Gastroesophageal sphincter (tissue), 4 donors: ENCODE data around the gene ZNF711. TPM values are rescaled to one million over a fixed set of nuclear protein-coding genes. Genes with fewer than 3 reads are reported as not detected.

Experiments
- ATAC-seq: fragments of 150-250 bp; one replicate; pipeline ENCODE4 v1.9.1; 2016; ENCODE audit warnings: mild to moderate bottlenecking, moderate library complexity
- H3K27ac ChIP-seq, 4 donors: fragments of 200-600 bp; sonication (generic) in 3 of 4; 1 replicate in 3 of 4; 2 replicates in 1 of 4; pipeline ENCODE4 v1.5.1; 2016 to 2019
- H3K27me3 ChIP-seq: fragments of 200-600 bp; sonication (generic); one replicate; pipeline ENCODE4 v1.5.1; 2019
- H3K36me3 ChIP-seq, 2 donors: fragments of 200-600 bp; sonication (generic); one replicate each; pipeline ENCODE4 v1.5.1; 2019; ENCODE audit warnings: control low read depth in 1 of 2
- H3K4me1 ChIP-seq, 3 donors: fragments of 200-600 bp; sonication (generic); 1 replicate in 2 of 3; 2 replicates in 1 of 3; pipeline ENCODE4 v1.5.1; 2016 to 2019; ENCODE audit warnings: control low read depth in 2 of 3
- H3K4me3 ChIP-seq, 2 donors: fragments of 200-600 bp; sonication (generic); one replicate each; pipeline ENCODE4 v1.5.1; 2019; ENCODE audit warnings: mild to moderate bottlenecking in 1 of 2, moderate library complexity in 1 of 2
- H3K9me3 ChIP-seq, 3 donors: fragments of 200-600 bp; sonication (generic); one replicate each; pipeline ENCODE4 v1.5.1; 2017 to 2019; ENCODE audit warnings: control low read depth in 2 of 3
- EP300 ChIP-seq: sonication (generic); formaldehyde crosslinking; IDR thresholded peaks from one replicate; pipeline ENCODE4 v1.6.1; 2017; ENCODE audit warnings: antibody characterized with exemption, mild to moderate bottlenecking
- POLR2A ChIP-seq, 2 donors: fragments of 450-650 bp; IDR thresholded peaks; one replicate each; pipeline ENCODE4 v1.6.1; 2017; ENCODE audit warnings: antibody characterized with exemption in 2 of 2, mild to moderate bottlenecking in 2 of 2, moderate library complexity in 1 of 2
- POLR2AphosphoS5 ChIP-seq: sonication (generic); formaldehyde crosslinking; IDR thresholded peaks from one replicate; pipeline ENCODE4 v1.6.1; 2017; ENCODE audit warnings: antibody characterized with exemption
- WGBS, 2 donors: methylation state at CpG; one replicate each; pipeline ENCODE4 v1.1.5; 2018; ENCODE audit warnings: low coverage in 1 of 2; 5-methylcytosine and 5-hydroxymethylcytosine counted together
- total RNA-seq, 4 donors: library from RNA; depleted of rRNA; stranded (reverse); fragments of >200 nt; gene quantifications; one replicate each; pipeline ENCODE4 v1.1.0, GENCODE V29; 2016
- TF ChIP-seq, protein P1 (sequence below), 4 experiments: fragments of 200-600 bp in 2 of 4; fragments of 450-650 bp in 2 of 4; sonication (generic) in 1 of 4; IDR thresholded peaks; one replicate each; pipeline ENCODE4 v1.5.1; 2017 to 2019; ENCODE audit warnings: antibody characterized with exemption in 4 of 4, mild to moderate bottlenecking in 2 of 4, moderate library complexity in 2 of 4

ZNF711 gene
- 1 to 10 TPM in 3 of 4 donors, under 1 TPM in 1; 0.96 to 1.9 (median 1.1) TPM for total RNA-seq

DNA sequence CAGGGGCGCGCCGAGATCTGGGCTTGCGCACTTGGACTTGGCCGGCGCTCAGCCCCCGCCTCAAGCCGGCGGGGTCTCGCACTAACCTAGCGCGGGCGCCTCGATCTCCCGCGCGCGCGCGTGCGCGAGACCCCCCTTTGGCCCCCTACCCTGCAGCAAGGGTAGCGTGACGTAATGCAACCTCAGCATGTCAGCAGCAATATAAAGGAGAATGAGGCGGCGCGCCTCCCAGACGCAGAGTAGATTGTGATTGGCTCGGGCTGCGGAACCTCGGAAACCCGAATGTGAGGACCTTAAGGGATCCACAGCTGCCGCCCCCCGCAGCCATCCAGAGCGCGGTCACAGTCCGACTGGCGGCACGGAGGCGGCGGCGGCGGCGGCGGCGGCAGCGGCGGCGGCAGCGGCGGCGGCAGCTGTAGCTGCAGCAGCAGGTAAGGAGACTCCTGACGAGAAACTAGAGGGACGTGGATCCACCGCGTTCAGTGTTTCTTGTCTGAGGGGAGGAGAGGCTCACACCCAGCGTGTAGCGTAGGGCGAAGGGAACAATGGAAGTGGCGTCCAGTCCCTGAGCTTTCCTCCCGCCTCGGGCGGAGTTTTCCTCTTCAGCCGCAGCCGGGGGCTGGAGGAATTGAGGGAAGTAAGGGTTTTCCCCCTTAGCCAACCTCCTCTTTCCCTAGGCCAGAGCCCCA, at the start of gene ZNF711, which contains the start of gene SATL1:
Gene ZNF711 (plus strand): TSS at position 231 of the 689 bp plus-strand sequence. CDS start 3,582 bp downstream, outside the sequence.
Gene SATL1 (minus strand): TSS at position 19 of the 689 bp plus-strand sequence. CDS start 134,811 bp downstream, outside the sequence.
- no CpG with 5 or more reads among the region's 65 CpGs for whole genome bisulfite sequencing, 2 donors
- no peak for TF ChIP-seq POLR2A (IDR thresholded peaks at IDR 0.05)
- TF ChIP-seq EP300, result no peak
- TF ChIP-seq, protein P1, sequence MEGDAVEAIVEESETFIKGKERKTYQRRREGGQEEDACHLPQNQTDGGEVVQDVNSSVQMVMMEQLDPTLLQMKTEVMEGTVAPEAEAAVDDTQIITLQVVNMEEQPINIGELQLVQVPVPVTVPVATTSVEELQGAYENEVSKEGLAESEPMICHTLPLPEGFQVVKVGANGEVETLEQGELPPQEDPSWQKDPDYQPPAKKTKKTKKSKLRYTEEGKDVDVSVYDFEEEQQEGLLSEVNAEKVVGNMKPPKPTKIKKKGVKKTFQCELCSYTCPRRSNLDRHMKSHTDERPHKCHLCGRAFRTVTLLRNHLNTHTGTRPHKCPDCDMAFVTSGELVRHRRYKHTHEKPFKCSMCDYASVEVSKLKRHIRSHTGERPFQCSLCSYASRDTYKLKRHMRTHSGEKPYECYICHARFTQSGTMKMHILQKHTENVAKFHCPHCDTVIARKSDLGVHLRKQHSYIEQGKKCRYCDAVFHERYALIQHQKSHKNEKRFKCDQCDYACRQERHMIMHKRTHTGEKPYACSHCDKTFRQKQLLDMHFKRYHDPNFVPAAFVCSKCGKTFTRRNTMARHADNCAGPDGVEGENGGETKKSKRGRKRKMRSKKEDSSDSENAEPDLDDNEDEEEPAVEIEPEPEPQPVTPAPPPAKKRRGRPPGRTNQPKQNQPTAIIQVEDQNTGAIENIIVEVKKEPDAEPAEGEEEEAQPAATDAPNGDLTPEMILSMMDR (IDR thresholded peaks at IDR 0.05), result no peak
- TF ChIP-seq POLR2AphosphoS5, result no peak
- ATAC-seq, result peak; percentile 70
- Histone ChIP-seq H3K27ac (peak within 1 kb of the TSS in 2 of 4 donors; percentile 42 to 47), H3K27me3 (no peaks in the 10 kb centered on the region), H3K4me3 (peak within 1 kb of the TSS; percentile 36 to 57), H3K9me3 (no peaks in the 10 kb centered on the region), H3K4me1 (no peaks in the 10 kb centered on the region), H3K36me3 (no peaks in the 10 kb centered on the region)

DNA sequence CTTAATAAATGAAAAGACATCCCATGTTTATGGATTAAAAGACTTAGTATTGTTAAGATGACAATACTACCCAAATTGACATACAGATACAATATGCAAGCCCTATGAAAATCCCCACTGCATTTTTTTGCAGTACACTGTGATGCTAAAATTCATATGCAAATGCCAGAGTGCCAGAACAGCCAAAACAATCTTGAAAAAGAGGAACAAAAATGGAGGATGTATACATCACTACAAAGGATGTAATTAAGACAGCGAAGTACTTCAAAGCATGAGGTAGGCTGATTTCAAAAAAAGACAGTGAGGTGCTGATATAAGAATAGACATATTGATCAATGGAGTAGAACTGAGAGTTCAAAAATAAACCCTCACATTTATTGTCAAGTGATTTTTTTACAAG, 47.5 kb upstream of the ZNF711 start:
- Histone ChIP-seq H3K9me3 (no peaks in the 10 kb centered on the region), H3K36me3 (no peaks in the 10 kb centered on the region), H3K27ac (no peak overlapping the region), H3K4me1 (no peaks in the 10 kb centered on the region), H3K27me3 (no peaks in the 10 kb centered on the region), H3K4me3 (no peak overlapping the region)
- no peak for TF ChIP-seq POLR2A (IDR thresholded peaks at IDR 0.05)
- TF ChIP-seq POLR2AphosphoS5, result no peak
- TF ChIP-seq EP300, result no peak
- TF ChIP-seq, protein P1 (IDR thresholded peaks at IDR 0.05), result no peak
- 56 to 83% methylated on average over 1 of the region's 1 CpG for WGBS, 2 donors
- ATAC-seq, result no peak

DNA sequence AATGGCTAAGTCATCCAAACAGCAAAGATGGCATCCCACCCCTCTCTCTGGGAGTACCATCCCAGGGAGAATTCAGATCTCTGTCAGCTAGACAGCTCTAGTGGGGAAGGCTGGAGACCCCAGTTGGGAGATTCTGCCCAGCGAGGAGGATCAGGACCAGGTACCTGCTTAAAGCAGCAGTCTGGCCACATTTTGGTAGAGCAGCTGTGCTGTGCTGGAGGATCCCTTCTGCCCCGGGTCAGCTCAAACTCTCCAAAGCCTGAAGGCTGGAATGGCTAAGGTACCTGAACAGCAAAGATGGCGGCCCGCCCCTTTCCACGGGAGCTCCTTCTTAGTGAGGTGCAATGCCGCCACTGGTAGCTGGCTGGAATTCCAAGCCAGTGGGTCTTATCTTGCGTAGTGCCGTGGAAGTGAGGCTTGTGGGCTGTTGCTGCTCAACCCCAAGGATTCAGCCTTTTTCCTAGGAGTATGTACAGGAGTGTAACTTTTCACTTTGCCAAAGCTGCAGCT, 40.3 kb upstream of the ZNF711 start:
- Histone ChIP-seq H3K9me3 (no peaks in the 10 kb centered on the region), H3K4me1 (no peaks in the 10 kb centered on the region), H3K36me3 (no peaks in the 10 kb centered on the region), H3K27me3 (no peaks in the 10 kb centered on the region), H3K4me3 (no peak overlapping the region), H3K27ac (no peak overlapping the region)
- ATAC-seq, result no peak
- TF ChIP-seq, protein P1 (IDR thresholded peaks at IDR 0.05), result no peak
- TF ChIP-seq EP300 (no peak), POLR2AphosphoS5 (no peak), POLR2A (IDR thresholded peaks at IDR 0.05) (no peak)
- WGBS, 2 donors, result no CpG with 5 or more reads among the region's 8 CpGs

DNA sequence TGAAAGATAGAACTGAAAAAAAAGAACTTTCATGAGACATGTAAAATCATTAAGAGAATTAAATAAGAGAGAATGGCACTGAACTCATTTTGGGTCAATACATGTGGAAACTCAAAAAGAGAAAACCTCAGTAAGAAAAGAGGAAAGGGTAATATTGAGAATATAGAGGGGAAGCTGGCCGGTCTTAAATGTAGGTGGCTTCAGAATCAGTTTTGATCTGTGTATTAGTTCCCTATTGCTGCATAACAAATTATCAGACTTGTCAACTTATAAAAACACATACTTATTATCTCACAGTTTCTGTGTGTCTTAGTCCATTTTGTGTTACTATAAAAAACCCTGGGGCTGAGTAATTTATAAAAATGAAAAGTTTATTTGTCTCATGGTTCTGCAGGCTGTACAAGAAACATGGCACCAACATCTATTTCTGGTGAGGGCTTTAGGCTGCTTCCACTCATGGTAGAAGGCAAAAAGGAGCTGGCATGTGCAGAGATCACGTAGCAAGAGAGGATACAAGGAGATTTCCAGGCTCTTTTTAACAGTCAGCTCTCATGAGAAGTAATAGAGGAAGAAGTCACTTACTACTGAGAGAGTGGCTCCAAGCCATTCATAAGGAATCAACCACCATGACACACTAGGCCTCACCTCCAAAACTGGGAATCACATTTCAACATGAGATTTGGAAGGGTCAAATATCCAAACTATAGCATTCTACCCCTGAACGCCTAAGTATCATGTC, 29.8 kb upstream of the ZNF711 start:
- H3K4me1 ChIP-seq, result no peaks in the 10 kb centered on the region
- no peaks in the 10 kb centered on the region for H3K36me3 ChIP-seq
- H3K27me3 ChIP-seq, result no peaks in the 10 kb centered on the region
- no peak overlapping the region for H3K27ac ChIP-seq
- H3K4me3 ChIP-seq, result no peak overlapping the region
- TF ChIP-seq POLR2A (IDR thresholded peaks at IDR 0.05), result no peak
- no peak for TF ChIP-seq POLR2AphosphoS5
- TF ChIP-seq, protein P1 (IDR thresholded peaks at IDR 0.05), result no peak
- TF ChIP-seq EP300, result no peak
- ATAC-seq, result no peak
- 65 to 77% methylated on average over 2 to 3 of the region's 3 CpGs for WGBS, 2 donors
- H3K9me3 ChIP-seq, result no peaks in the 10 kb centered on the region
